ENCODE measurements around the gene PINLYP.
"Not testable (repeated sequence)": the region's sequence is repeated elsewhere in the genome, so short reads cannot be mapped to it uniquely, and the experiment has no call there.

PINLYP gene

GRCh38 chr19:43575156-43575950 is at the start of gene PINLYP, which contains the start of gene XRCC1:
Gene PINLYP (plus strand): TSS chr19:43575801. CDS start chr19:43577192, 1,391 bp downstream.
Gene XRCC1 (minus strand): TSS chr19:43575527. CDS start chr19:43575458, 69 bp downstream.
- peak; percentile 98 for DNase-seq

- DNase-seq: peak; percentile 72
Measured at GRCh38 chr19:43525836-43526771, 49.5 kb upstream of the PINLYP start.

DNA sequence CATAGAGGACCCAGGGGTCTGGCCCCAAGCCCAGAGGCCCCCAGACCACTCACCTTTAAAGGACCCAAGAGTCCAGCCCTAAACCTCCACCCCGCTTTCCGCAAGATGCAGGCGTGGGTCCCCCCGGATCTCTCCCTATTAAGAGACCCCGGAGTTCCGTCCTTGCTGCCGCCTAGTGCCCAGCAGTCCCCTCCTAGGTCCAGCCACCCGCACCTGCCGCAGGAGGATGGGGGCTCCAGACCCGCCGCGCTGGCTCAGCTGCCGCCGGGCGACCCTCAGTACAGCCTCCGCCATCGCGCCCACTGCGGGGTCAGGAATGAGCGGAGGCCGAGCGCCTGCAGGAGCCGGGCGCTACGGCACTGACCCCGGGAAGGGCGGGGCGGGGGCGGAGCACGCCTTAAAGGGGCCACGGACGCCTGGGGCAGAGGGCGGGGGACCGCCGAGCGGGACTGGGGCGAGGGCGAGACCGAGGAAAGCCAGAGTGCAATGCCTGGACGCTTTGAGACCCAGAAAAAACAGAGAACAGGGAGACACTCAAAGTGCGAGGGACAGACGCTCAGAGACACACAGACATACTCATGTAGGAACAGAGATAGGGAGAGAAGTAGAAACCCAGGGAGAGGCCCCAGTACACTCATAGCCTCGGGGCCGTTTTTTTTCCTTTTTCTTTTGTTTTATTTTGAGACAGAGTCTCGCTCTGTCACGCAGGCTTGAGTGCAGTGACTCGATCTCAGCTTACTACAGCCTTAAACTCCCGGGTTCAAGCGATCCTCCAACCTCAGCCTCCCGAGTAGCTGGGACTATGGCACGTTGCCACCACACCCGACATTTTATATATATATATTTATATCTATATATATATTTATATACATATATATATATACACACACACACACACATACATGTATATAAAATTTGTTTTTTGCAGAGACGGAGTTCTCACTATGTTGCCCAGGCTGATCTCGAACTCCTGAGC is 48.4 kb upstream of the PINLYP start, which contains the start of gene ETHE1:
TSS of gene ETHE1 (minus strand) at position 318 of the 976 bp plus-strand sequence. CDS start at position 294, 24 bp downstream.
- DNase-seq: peak; percentile 89

DNA sequence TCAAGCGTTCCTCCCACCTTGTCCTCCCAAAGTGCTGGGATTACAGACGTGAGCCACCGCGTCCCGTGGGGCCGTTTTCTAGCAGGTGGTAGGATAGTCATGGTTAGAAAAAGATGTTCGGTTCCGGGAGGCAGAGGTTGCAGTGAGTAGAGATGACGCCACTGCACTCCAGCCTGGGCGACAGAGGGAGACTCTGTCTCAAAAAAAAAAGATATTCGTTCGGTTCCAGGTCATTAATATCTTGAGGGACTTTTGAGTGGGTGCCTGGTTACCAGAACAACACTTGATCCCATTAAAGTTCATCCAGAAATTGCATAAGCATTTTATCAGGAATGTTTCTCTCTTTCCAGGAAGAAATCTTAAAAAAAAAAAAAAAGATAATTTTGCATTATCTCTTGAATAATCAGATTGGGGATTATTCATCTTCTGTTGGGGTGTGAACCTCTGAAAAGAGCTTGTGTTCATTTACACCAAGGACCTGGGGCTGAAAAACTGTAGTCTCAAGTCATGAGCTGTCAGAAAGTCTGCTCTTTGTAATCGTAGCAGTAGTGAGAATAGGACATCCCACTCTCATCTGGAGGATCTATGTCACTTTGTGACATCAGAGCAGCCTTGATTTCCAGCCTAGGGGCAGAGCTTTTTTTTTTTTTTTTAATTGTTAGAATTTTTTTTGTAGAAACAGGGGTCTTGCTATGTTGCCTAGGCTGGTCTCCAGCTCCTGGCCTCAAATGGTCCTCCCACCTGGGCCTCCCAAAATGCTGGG is 47.6 kb upstream of the PINLYP start:
- no peak for DNase-seq

DNA sequence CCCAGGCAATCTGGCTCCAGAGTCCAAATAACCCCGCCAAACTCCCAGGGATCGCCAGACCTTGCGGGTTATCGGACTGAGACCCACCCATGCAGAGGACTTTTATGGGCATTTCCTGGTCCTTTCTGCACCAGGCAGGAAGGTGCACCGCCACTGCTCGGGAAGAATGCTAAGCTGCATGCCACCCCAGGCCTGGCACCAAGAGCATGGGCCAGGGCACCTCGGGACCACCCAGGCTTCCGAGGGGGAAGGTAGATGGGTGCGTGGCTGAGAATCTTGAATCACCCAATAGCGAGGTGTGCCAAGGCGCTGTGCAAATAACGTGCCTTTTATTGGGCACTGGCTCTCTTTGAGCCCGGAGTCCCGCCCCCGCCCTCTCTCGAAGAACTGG is 43.0 kb upstream of the PINLYP start:
- no peak for DNase-seq

DNA sequence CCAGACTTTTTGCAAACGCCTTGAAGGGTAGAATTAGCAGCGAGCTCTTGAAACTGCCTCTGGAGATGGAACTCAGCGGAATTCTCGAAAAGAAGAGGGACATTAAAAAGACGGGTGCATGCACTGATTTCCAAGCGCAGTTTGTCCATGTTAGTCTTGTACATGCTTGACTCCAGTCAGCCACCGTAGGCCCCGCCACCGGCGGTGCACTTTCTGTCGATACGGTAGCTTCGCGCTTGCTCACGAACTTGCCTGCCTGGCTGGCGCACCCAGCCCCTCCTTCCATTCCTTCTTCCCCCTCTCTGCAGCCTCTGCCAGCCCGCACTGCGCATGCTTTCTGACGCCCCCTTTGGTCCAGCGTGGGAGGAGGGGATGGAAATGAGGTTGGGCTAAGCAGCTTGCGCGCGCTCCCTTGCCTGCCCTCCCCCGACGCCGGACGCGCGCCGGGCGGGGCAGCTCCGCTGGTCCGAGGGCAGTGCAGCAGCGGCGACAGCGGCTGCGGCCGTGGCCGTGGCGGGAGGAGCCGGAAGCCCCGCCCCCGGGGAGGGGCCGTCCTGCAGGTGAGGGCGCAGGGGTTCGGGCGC is 42.5 kb upstream of the PINLYP start, which contains the start of gene ZNF575:
TSS of gene ZNF575 (plus strand) at position 227 of the 584 bp plus-strand sequence. CDS start 1,235 bp downstream, outside the sequence.
- DNase-seq: peak; percentile 98

DNA sequence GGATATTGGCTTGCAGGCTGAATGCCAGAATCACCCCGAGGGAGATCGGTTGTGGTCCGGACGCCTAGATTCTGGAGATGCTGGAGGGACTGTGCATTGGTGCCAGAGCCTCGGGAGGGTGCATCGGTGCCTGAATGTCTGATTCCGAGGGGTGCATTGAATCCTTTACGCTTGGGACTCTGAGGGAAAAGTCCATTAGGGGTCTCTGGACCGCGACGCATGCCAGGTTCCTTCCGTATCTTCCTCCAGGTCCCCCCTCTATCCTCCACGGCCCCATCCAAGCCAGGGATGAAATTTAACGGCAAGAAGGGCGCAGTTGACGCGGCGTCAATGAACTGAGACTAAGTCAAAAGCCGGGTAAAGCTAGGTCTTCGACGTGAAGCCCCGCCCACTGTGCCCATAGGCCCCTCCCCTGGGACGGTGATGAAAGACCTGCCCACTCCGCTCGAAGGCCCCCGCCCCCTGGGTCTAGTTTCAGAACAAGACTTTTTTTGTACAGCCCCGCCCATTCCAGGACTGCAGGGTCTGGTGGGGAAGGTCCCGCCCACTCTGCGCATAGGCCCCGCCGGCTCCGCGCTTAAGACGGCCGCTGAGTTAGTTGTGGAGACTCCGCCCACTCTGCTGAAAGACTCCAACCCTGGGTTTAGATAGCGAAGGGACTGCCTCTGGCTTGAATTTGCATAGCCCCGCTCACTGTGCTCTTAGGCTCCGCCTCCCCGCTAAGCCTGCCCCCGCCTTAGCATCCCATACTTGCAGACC is 41.9 kb upstream of the PINLYP start:
- DNase-seq: peak; percentile 100

- DNase-seq: no peak
Measured at GRCh38 chr19:43534305-43534815, 41.2 kb upstream of the PINLYP start.

DNA sequence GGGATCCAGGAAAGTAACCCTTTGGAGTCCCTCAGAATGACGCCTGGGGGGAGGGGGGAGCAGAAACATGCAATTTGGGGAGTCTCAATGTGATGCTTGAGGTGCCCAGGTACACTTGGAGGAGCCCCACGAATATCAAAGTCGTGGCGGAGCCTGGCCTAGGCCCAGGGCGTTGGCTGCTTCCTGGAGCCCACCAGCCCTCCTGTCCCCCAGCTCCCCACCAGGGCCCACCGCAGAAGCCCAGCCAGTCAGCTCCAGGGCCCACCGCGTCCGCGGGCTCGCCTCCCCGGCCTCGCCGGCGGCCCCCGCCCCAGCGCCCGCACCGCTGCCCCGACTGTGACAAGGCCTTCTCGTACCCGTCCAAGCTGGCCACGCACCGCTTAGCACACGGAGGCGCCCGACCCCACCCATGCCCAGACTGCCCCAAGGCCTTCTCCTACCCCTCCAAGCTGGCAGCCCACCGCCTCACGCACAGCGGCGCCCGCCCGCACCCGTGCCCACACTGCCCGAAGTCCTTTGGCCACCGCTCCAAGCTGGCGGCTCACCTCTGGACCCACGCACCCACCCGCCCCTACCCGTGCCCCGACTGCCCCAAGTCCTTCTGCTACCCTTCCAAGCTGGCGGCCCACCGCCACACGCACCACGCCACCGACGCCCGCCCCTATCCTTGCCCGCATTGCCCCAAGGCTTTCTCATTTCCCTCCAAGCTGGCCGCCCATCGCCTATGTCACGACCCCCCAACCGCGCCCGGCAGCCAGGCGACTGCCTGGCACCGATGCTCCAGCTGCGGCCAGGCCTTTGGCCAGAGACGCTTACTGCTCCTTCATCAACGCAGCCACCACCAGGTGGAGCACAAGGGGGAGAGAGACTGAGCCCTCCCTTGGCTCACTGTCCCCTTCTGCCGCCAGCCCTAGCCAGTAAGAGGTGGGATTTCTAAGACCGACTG is 40.5 kb upstream of the PINLYP start:
- peak; percentile 90 for DNase-seq

GRCh38 chr19:43538922-43539321 is 36.7 kb upstream of the PINLYP start:
- DNase-seq: no peak

DNA sequence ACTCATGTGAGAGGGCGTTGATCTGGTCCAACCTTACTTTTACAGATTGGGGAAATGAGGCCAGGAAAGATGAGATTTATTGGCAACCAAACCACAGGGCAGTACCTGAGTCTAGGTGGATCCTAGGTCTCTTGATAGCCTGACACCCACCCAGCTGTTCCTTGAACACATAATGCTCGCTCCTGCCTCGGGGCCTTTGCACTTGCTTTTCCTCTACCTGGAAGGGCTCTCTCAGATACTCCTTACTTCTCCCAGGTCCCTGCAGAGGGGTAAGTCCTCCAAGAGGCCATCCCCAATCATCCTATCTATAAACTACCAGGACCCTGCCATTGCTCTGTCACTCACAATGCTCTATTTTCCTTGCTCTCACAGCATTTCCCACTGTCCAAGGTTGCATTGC is 35.2 kb upstream of the PINLYP start:
- no peak for DNase-seq

GRCh38 chr19:43541920-43542650 is 33.5 kb upstream of the PINLYP start:
- no peak for DNase-seq

DNA sequence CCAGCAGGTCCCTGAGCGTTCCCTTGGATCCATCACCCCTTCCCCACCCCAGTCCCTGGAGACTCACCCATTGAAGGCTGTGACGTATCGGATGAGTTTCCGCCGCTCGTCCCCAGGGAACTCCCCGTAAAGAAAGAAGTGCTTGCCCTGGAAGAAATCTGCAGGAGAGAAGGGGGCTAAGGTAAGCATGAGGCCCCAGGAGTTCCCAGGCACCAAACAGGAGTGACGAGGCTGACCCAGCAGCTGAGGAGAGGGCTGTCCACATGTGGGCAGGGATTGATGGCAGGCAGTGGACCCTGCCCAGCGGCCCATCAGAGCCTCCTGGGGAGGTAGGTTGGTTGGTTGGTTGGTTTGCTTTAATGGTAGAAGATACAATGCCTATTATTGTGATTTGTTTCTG is 31.5 kb upstream of the PINLYP start:
- no peak for DNase-seq

DNA sequence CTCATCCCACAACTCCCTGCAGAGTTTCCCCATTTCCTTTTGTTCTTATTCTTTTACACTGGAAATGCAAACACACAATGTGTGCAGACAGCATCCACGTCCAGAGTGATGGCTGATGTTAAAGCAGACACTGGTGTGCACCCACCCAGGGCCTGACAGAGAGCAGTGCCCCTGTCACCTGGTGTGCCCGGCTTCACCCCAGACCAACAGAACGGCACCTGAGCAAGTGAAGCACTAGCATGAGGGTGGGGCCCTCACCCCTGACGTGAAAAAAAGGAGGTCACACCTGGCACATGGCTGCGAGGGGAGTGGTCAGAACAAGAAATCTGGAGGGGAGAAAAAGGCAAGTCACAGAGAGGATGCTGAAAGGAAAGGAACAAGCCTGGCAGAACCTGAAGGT is 30.3 kb upstream of the PINLYP start:
- DNase-seq: no peak

DNA sequence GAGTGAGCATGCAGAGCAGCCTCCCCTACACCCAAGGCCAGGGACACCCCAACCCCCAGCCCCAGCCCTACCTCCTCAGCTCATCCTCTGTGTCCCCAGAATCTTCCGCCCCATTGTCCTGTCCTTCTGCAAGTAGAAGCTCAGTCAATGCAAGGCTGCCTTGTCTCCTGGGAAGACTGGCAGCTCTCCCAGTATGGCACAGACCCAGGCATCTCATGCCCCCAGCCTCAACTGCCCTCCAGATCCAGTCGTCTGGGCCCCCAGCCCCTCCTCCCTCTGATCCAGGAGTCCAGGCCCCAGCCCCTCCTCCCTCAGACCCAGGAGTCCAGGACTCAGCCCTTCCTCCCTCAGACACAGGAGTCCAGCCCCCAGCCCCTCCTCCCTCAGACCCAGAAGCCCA is 29.6 kb upstream of the PINLYP start:
- no peak for DNase-seq

DNA sequence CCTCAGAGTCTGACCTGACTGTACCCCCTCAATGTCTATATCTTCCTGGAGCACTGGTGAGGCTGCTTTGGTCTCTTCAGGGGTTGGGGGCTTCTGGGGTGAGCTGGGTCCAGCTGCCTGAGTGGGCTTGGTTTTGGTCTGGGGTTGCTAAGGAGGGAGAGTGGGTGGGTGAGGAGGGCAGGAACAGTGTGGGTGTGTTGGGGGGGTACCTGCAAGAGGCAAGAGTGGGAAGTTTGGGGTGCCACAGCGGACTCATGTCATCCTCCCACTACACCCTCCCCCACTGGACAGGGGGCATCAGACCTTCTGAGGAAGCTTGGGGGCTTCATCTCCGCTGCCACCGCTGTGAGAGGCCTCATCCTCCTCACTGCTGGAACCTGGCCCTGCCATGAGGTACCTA is 29.0 kb upstream of the PINLYP start:
- no peak for DNase-seq

- not testable (repeated sequence) for DNase-seq
Measured at GRCh38 chr19:43547926-43548325, 27.7 kb upstream of the PINLYP start.

- no peak for DNase-seq
Measured at GRCh38 chr19:43548706-43549105, 26.9 kb upstream of the PINLYP start.
